ENCODE measurements around the gene FIGN.

GRCh38 chr2:163637871-163638270 is 97.9 kb downstream of the FIGN start:
- TF ChIP-seq CTCF (IDR thresholded peaks at IDR 0.05; ENCODE audit: poor library complexity) (no peak), EZH2 (IDR thresholded peaks at IDR 0.05; ENCODE audit: borderline replicate concordance) (no peak), EZH2phosphoT487 (IDR thresholded peaks at IDR 0.05; ENCODE audit: low read depth, severe bottlenecking, unreplicated experiment) (no peak)

Measured in hepatocyte (in vitro differentiated cells).